Activated CD4-positive, alpha-beta T cell treated with anti-CD3 and anti-CD28 coated beads for 36 hours (primary cell): ENCODE measurements around the gene PTN. TPM values are rescaled to one million over a fixed set of nuclear protein-coding genes. Genes with fewer than 3 reads are reported as not detected.
"Not testable (repeated sequence)": the region's sequence is repeated elsewhere in the genome, so short reads cannot be mapped to it uniquely, and the experiment has no call there.

ENCODE experiments used
- ATAC-seq: fragments of 200-7000 bp; cut with Tn5 transposase; one replicate; pipeline ENCODE4 v1.10.0; 2021; ENCODE audit warnings: mild to moderate bottlenecking, moderate library complexity
- CTCF ChIA-PET: fragments of 350-600 bp; sonication (Branson Sonifier 250); formaldehyde crosslinking; loops from one replicate; lab custom pipeline; 2021; ENCODE audit warnings: antibody characterized with exemption; lab: Charles Lee
- POLR2A ChIA-PET: fragments of 350-600 bp; sonication (Branson Sonifier 250); formaldehyde crosslinking; loops from one replicate; lab custom pipeline; 2021; ENCODE audit warnings: antibody characterized with exemption, inconsistent platforms; lab: Charles Lee
- DNase-seq: peaks from one replicate; pipeline ENCODE4 v3.0.0-alpha.2; 2020
- H3K27ac Mint-ChIP-seq: one replicate; pipeline ENCODE4 v1.8.0; 2021; ENCODE audit warnings: mixed read lengths
- H3K27me3 Mint-ChIP-seq: one replicate; pipeline ENCODE4 v1.8.0; 2021; ENCODE audit warnings: mixed read lengths
- H3K36me3 Mint-ChIP-seq: one replicate; pipeline ENCODE4 v1.8.0; 2021; ENCODE audit warnings: low read depth, mixed read lengths
- H3K4me1 Mint-ChIP-seq: one replicate; pipeline ENCODE4 v1.8.0; 2021; ENCODE audit warnings: mixed read lengths
- H3K4me3 Mint-ChIP-seq: one replicate; pipeline ENCODE4 v1.8.0; 2021; ENCODE audit warnings: mild to moderate bottlenecking, moderate library complexity, mixed read lengths
- H3K9me3 Mint-ChIP-seq: one replicate; pipeline ENCODE4 v1.8.0; 2021; ENCODE audit warnings: low read depth, mixed read lengths
- intact Hi-C, 2 experiments: fragments of 100-400 bp; cut with DNase I in 1 of 2; cut with micrococcal nuclease in 1 of 2; formaldehyde crosslinking; loops; one replicate each; pipeline versions ENCODE4 v1.14.2 to v1.15.1; 2022 to 2024; cut with DNase I, micrococcal nuclease
- total RNA-seq, 2 experiments: library from RNA; stranded (reverse); gene quantifications; one replicate each; pipeline ENCODE4 v1.2.3, GENCODE V29; 2021

The PTN gene
- total RNA-seq, 2 experiments from 2014 or later: not detected

- intact Hi-C loops: no loop called here
- ATAC-seq (no peak), DNase-seq (no peak)
- Mint-ChIP-seq H3K9me3 (no peaks in the 10 kb centered on the region), H3K27ac (no peak overlapping the region), H3K27me3 (no peaks in the 10 kb centered on the region), H3K4me3 (no peak overlapping the region), H3K4me1 (no peaks in the 10 kb centered on the region), H3K36me3 (no peaks in the 10 kb centered on the region)
- CTCF ChIA-PET: no interaction called here
- POLR2A ChIA-PET: no interaction called here
Observed at GRCh38 chr7:137254766-137255165, 88.8 kb downstream of the PTN start.

GRCh38 chr7:137245890-137246289 is 97.6 kb downstream of the PTN start:
- no peaks in the 10 kb centered on the region for H3K27me3 Mint-ChIP-seq
- peaks cover 2% of the 10 kb centered on the region for H3K9me3 Mint-ChIP-seq
- intact Hi-C loops: no loop called here
- CTCF ChIA-PET: interaction anchor here (0.6 kb wide), 1 partner anchor 25 kb away, joined by 5 read pairs; no protein-coding TSS in a partner anchor
- no peak overlapping the region for H3K4me3 Mint-ChIP-seq
- H3K4me1 Mint-ChIP-seq: no peaks in the 10 kb centered on the region
- no peak overlapping the region for H3K27ac Mint-ChIP-seq
- ATAC-seq (no peak), DNase-seq (no peak)
- POLR2A ChIA-PET: no interaction called here
- H3K36me3 Mint-ChIP-seq: no peaks in the 10 kb centered on the region

GRCh38 chr7:137245186-137245585 is 98.3 kb downstream of the PTN start:
- Mint-ChIP-seq H3K4me1 (no peaks in the 10 kb centered on the region), H3K27me3 (no peaks in the 10 kb centered on the region), H3K9me3 (peaks cover 2% of the 10 kb centered on the region), H3K4me3 (no peak overlapping the region), H3K27ac (no peak overlapping the region), H3K36me3 (no peaks in the 10 kb centered on the region)
- POLR2A ChIA-PET: no interaction called here
- ATAC-seq (no peak), DNase-seq (no peak)
- intact Hi-C loops: no loop called here
- CTCF ChIA-PET: no interaction called here

- POLR2A ChIA-PET: no interaction called here
- DNase-seq (no peak), ATAC-seq (no peak)
- intact Hi-C loops: no loop called here
- Mint-ChIP-seq H3K4me3 (no peak overlapping the region), H3K27ac (no peak overlapping the region), H3K4me1 (no peaks in the 10 kb centered on the region), H3K9me3 (peaks cover 2% of the 10 kb centered on the region), H3K27me3 (no peaks in the 10 kb centered on the region), H3K36me3 (no peaks in the 10 kb centered on the region)
- CTCF ChIA-PET: no interaction called here
Observed at GRCh38 chr7:137243741-137244140, 99.8 kb downstream of the PTN start.

GRCh38 chr7:137242616-137243015 is 100.9 kb downstream of the PTN start:
- no peak overlapping the region for H3K4me3 Mint-ChIP-seq
- POLR2A ChIA-PET: no interaction called here
- DNase-seq (no peak), ATAC-seq (no peak)
- CTCF ChIA-PET: no interaction called here
- intact Hi-C loops: no loop called here
- H3K9me3 Mint-ChIP-seq: peaks cover 2% of the 10 kb centered on the region
- no peaks in the 10 kb centered on the region for H3K36me3 Mint-ChIP-seq
- no peak overlapping the region for H3K27ac Mint-ChIP-seq
- H3K27me3 Mint-ChIP-seq: no peaks in the 10 kb centered on the region
- no peaks in the 10 kb centered on the region for H3K4me1 Mint-ChIP-seq

GRCh38 chr7:137241655-137242360 is 101.7 kb downstream of the PTN start:
- POLR2A ChIA-PET: no interaction called here
- no peak for DNase-seq
- no peaks in the 10 kb centered on the region for H3K4me1 Mint-ChIP-seq
- no peaks in the 10 kb centered on the region for H3K27me3 Mint-ChIP-seq
- H3K4me3 Mint-ChIP-seq: no peak overlapping the region
- ATAC-seq: no peak
- intact Hi-C loops: no loop called here
- H3K9me3 Mint-ChIP-seq: peaks cover 2% of the 10 kb centered on the region
- H3K36me3 Mint-ChIP-seq: no peaks in the 10 kb centered on the region
- no peak overlapping the region for H3K27ac Mint-ChIP-seq
- CTCF ChIA-PET: no interaction called here

GRCh38 chr7:137239186-137239585 is 104.3 kb downstream of the PTN start:
- H3K27ac Mint-ChIP-seq, H3K9me3 Mint-ChIP-seq, H3K4me3 Mint-ChIP-seq, intact Hi-C loops, H3K4me1 Mint-ChIP-seq, CTCF ChIA-PET, H3K36me3 Mint-ChIP-seq, ATAC-seq, DNase-seq, POLR2A ChIA-PET, H3K27me3 Mint-ChIP-seq: not testable (repeated sequence)

- H3K4me3 Mint-ChIP-seq: no peak overlapping the region
- ChIA-PET CTCF (no interaction called here), POLR2A (no interaction called here)
Observed at GRCh38 chr7:137235434-137235833, 108.1 kb downstream of the PTN start.

GRCh38 chr7:137231167-137231566 is 112.4 kb downstream of the PTN start:
- Mint-ChIP-seq H3K27ac (no peak overlapping the region), H3K36me3 (no peaks in the 10 kb centered on the region), H3K9me3 (peaks cover 6% of the 10 kb centered on the region), H3K27me3 (no peaks in the 10 kb centered on the region), H3K4me1 (no peaks in the 10 kb centered on the region), H3K4me3 (no peak overlapping the region)
- intact Hi-C loops: no loop called here
- ATAC-seq: no peak
- CTCF ChIA-PET: no interaction called here
- POLR2A ChIA-PET: no interaction called here
- DNase-seq: no peak

More at GRCh38 chr7:137235434-137235833, 108.1 kb downstream of the PTN start:
- ATAC-seq (no peak), DNase-seq (no peak)
- H3K4me1 Mint-ChIP-seq: no peaks in the 10 kb centered on the region
- H3K27ac Mint-ChIP-seq: no peak overlapping the region
- H3K9me3 Mint-ChIP-seq: peaks cover 6% of the 10 kb centered on the region
- H3K27me3 Mint-ChIP-seq: no peaks in the 10 kb centered on the region
- H3K36me3 Mint-ChIP-seq: no peaks in the 10 kb centered on the region
- intact Hi-C loops: no loop called here

- no peak for ATAC-seq
- ChIA-PET POLR2A (no interaction called here), CTCF (no interaction called here)
- Mint-ChIP-seq H3K27ac (no peak overlapping the region), H3K9me3 (peaks cover 6% of the 10 kb centered on the region), H3K4me1 (no peaks in the 10 kb centered on the region), H3K4me3 (no peak overlapping the region), H3K27me3 (no peaks in the 10 kb centered on the region), H3K36me3 (no peaks in the 10 kb centered on the region)
- no peak for DNase-seq
- intact Hi-C loops: no loop called here
Observed at GRCh38 chr7:137221467-137221866, 122.1 kb downstream of the PTN start.

- H3K4me1 Mint-ChIP-seq: no peaks in the 10 kb centered on the region
- no peak for ATAC-seq
- DNase-seq: no peak
- intact Hi-C loops: no loop called here
- POLR2A ChIA-PET: no interaction called here
- no peaks in the 10 kb centered on the region for H3K27me3 Mint-ChIP-seq
- no peak overlapping the region for H3K27ac Mint-ChIP-seq
- H3K36me3 Mint-ChIP-seq: no peaks in the 10 kb centered on the region
- CTCF ChIA-PET: no interaction called here
- no peak overlapping the region for H3K4me3 Mint-ChIP-seq
- peaks cover 8% of the 10 kb centered on the region for H3K9me3 Mint-ChIP-seq
Observed at GRCh38 chr7:137213744-137214143, 129.8 kb downstream of the PTN start.

GRCh38 chr7:137209151-137209817 is 134.2 kb downstream of the PTN start:
- Mint-ChIP-seq H3K36me3 (no peaks in the 10 kb centered on the region), H3K27ac (no peak overlapping the region), H3K9me3 (peaks cover 7% of the 10 kb centered on the region), H3K27me3 (no peaks in the 10 kb centered on the region), H3K4me1 (no peaks in the 10 kb centered on the region), H3K4me3 (no peak overlapping the region)
- ATAC-seq: no peak
- POLR2A ChIA-PET: no interaction called here
- no peak for DNase-seq
- intact Hi-C loops: no loop called here
- CTCF ChIA-PET: no interaction called here
